Measurements from ENCODE around the gene SPNS2.

SPNS2 gene

GRCh38 chr17:4527134-4527533, 28.5 kb downstream of the SPNS2 start:
- no peaks in the 10 kb centered on the region for H3K9me3 Mint-ChIP-seq
- TF ChIP-seq, protein P1, sequence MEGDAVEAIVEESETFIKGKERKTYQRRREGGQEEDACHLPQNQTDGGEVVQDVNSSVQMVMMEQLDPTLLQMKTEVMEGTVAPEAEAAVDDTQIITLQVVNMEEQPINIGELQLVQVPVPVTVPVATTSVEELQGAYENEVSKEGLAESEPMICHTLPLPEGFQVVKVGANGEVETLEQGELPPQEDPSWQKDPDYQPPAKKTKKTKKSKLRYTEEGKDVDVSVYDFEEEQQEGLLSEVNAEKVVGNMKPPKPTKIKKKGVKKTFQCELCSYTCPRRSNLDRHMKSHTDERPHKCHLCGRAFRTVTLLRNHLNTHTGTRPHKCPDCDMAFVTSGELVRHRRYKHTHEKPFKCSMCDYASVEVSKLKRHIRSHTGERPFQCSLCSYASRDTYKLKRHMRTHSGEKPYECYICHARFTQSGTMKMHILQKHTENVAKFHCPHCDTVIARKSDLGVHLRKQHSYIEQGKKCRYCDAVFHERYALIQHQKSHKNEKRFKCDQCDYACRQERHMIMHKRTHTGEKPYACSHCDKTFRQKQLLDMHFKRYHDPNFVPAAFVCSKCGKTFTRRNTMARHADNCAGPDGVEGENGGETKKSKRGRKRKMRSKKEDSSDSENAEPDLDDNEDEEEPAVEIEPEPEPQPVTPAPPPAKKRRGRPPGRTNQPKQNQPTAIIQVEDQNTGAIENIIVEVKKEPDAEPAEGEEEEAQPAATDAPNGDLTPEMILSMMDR (IDR thresholded peaks at IDR 0.05), result no peak
- H3K4me3 Mint-ChIP-seq, result no peak overlapping the region
- no peak for DNase-seq
- H3K27me3 Mint-ChIP-seq (ENCODE audit: low read depth, poor library complexity), result peaks cover 10% of the 10 kb centered on the region
- H3K27ac Mint-ChIP-seq, result no peak overlapping the region
- H3K36me3 Mint-ChIP-seq (ENCODE audit: low read depth), result no peaks in the 10 kb centered on the region
- H3K4me1 Mint-ChIP-seq, result peaks cover 44% of the 10 kb centered on the region

DNA sequence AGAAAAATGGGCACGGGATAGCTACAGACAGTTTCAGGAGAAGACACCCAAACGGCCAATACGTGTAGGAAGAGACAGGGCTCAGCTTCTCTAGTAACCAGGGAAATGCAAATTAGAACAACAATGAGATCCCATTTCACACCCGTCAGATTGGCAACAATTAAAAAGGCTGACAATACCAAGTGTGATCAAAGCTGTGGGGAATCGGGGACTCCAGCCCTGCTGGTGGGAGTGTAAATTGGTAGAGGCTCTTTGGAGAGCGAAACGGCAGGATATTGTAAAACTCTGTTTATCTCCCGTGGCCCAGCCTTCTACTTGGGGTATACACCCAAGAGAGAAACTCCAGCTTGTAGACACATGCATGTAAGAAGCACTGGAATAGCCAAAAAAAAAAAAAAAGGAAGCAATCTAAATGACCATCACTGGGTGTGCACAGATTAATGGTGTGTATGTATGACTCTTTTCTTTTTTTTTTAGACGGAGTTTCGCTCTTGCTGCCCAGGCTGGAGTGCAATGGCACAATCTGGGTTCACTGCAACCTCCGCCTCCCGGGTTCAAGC, 29.0 kb downstream of the SPNS2 start:
- Mint-ChIP-seq H3K27ac (no peak overlapping the region), H3K36me3 (ENCODE audit: low read depth) (no peaks in the 10 kb centered on the region), H3K4me3 (no peak overlapping the region), H3K9me3 (no peaks in the 10 kb centered on the region), H3K27me3 (ENCODE audit: low read depth, poor library complexity) (peaks cover 10% of the 10 kb centered on the region), H3K4me1 (peaks cover 40% of the 10 kb centered on the region)
- TF ChIP-seq, protein P1 (IDR thresholded peaks at IDR 0.05), result no peak
- no peak for DNase-seq

DNA sequence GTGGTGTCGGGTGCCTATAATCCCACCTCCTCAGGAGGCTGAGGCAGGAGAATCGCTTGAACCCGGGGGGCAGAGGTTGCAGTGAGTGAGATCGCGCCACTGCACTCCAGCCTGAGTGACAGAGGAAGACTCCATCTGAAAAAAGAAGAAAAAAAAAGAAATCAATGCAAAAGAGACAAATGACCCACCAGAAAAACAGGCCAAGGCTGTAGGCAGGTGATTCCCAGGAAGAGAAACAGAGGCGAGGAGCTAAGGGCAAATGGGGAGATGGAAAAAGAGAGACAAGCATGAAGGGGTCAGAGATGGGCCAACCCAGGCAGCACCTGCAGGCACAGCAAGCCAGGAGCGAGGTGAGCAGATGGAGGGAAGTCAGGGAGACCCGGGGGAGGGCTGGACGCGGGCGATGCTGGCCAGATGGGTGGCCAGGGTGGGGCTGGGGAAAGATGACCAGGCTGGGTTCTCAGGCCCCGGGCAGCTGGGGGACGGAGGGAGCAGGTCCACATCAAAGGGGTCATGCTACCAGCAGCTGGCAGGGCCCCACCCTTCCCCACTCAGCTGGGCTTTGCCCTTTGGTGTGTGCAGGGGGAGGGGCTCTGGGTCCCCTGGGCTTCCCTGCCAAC, 31.0 kb downstream of the SPNS2 start:
- no peak for DNase-seq
- no peak overlapping the region for H3K4me3 Mint-ChIP-seq

GRCh38 chr17:4530799-4531730, 32.4 kb downstream of the SPNS2 start:
- TF ChIP-seq, protein P1 (IDR thresholded peaks at IDR 0.05), result no peak
- Mint-ChIP-seq H3K27ac (no peak overlapping the region), H3K9me3 (no peaks in the 10 kb centered on the region), H3K4me3 (no peak overlapping the region), H3K4me1 (peaks cover 39% of the 10 kb centered on the region), H3K27me3 (ENCODE audit: low read depth, poor library complexity) (peaks cover 9% of the 10 kb centered on the region), H3K36me3 (ENCODE audit: low read depth) (no peaks in the 10 kb centered on the region)
- no peak for DNase-seq

More for the DNA sequence above, 31.0 kb downstream of the SPNS2 start:
- H3K4me1 Mint-ChIP-seq, result peaks cover 28% of the 10 kb centered on the region
- no peaks in the 10 kb centered on the region for H3K36me3 Mint-ChIP-seq (ENCODE audit: low read depth)
- TF ChIP-seq, protein P1 (IDR thresholded peaks at IDR 0.05), result no peak
- no peaks in the 10 kb centered on the region for H3K9me3 Mint-ChIP-seq
- H3K27me3 Mint-ChIP-seq (ENCODE audit: low read depth, poor library complexity), result peaks cover 10% of the 10 kb centered on the region
- peak overlapping the region; percentile 55 for H3K27ac Mint-ChIP-seq

DNA sequence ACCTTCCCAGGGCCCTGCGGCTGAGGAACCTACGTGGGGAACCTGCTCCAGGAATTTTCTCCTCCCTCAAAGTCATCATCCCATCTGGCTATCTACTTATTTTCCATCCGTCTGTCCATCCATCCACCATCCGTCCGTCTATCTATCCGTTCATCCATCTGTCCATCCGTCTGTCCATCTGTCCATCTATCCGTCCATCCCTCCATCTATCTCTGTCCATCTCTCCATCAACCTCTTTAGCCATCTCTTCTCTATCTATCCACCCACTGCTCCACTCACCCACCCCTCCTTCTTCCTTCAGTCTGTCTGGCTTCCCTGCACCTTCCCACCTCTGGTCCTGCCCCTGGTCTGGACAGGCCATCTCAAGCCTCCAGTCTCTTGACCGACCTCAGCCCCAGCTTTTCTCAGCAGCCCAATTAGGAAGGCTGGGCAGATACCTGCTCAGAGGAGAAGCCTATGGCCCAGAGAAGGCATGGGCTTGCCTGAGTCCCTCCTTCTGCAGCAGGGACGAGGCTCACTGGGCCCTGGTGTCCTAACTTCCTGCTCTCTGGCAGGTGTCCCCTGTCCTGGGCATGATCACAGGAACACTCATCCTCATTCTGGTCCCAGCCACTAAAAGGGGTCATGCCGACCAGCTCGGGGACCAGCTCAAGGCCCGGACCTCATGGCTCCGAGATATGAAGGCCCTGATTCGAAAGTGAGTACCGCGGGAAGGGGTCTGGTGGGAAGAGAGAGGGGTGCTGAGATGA, 33.5 kb downstream of the SPNS2 start:
- H3K27me3 Mint-ChIP-seq (ENCODE audit: low read depth, poor library complexity), result peaks cover 7% of the 10 kb centered on the region
- H3K27ac Mint-ChIP-seq, result peak overlapping the region; percentile 49
- TF ChIP-seq, protein P1 (IDR thresholded peaks at IDR 0.05), result no peak
- H3K9me3 Mint-ChIP-seq, result no peaks in the 10 kb centered on the region
- H3K4me3 Mint-ChIP-seq, result no peak overlapping the region
- H3K36me3 Mint-ChIP-seq (ENCODE audit: low read depth), result no peaks in the 10 kb centered on the region
- no peak for DNase-seq
- peaks cover 42% of the 10 kb centered on the region for H3K4me1 Mint-ChIP-seq
